Keratinocyte (primary cell): ENCODE data around the gene SNAPC1. TPM values are rescaled to one million over a fixed set of nuclear protein-coding genes. Genes with fewer than 3 reads are reported as not detected.

ENCODE experiments used
- DNase-seq: peaks from one replicate; pipeline ENCODE4 v3.0.0-alpha.2; 2011; ENCODE audit warnings: low read depth, missing footprints, low spot score
- FAIRE-seq: peaks from 2 replicates; lab custom pipeline; 2011; peaks lifted over from hg19 to GRCh38; lab: Jason Lieb, UNC
- H2AFZ ChIP-seq: 2 replicates; pipeline ENCODE4 v1.6.0; 2012; ENCODE audit warnings: low read length, control low read depth, inconsistent platforms; ENCODE audit not compliant: control insufficient read depth
- H3K27ac ChIP-seq: 2 replicates; pipeline ENCODE4 v1.5.1; 2011; ENCODE audit warnings: low read length; ENCODE audit not compliant: control insufficient read depth, insufficient read depth
- H3K27me3 ChIP-seq: 3 replicates; pipeline ENCODE4 v1.6.0; 2011; ENCODE audit warnings: low read length; ENCODE audit not compliant: control insufficient read depth, insufficient read depth; ENCODE audit errors: extremely low read depth
- H3K36me3 ChIP-seq, 2 experiments: 2 replicates in 1 of 2; 3 replicates in 1 of 2; pipeline ENCODE4 v1.5.1; 2011; ENCODE audit warnings: low read length in 2 of 2, mild to moderate bottlenecking in 1 of 2; ENCODE audit not compliant: control insufficient read depth in 2 of 2, insufficient read depth in 2 of 2; ENCODE audit errors: extremely low read depth in 1 of 2
- H3K4me1 ChIP-seq: 3 replicates; pipeline ENCODE4 v1.5.1; 2011; ENCODE audit warnings: low read length; ENCODE audit not compliant: control insufficient read depth, insufficient read depth; ENCODE audit errors: extremely low read depth
- H3K4me2 ChIP-seq: 3 replicates; pipeline ENCODE4 v1.6.0; 2011; ENCODE audit warnings: low read depth, low read length; ENCODE audit not compliant: control insufficient read depth, insufficient read depth; ENCODE audit errors: extremely low read depth
- H3K4me3 ChIP-seq, 3 experiments: fragments of 200-600 bp in 1 of 3; sonication (generic) in 1 of 3; 2 replicates in 2 of 3; 3 replicates in 1 of 3; pipeline ENCODE4 v1.5.1; 2011 to 2016; ENCODE audit warnings: low read length in 3 of 3, mild to moderate bottlenecking in 3 of 3, control low read depth in 2 of 3, inconsistent platforms in 1 of 3, low read depth in 1 of 3, mixed read lengths in 1 of 3, mixed run types in 1 of 3, moderate library complexity in 1 of 3; ENCODE audit not compliant: control insufficient read depth in 2 of 3, insufficient read depth in 2 of 3; ENCODE audit errors: extremely low read depth in 1 of 3
- H3K79me2 ChIP-seq: 2 replicates; pipeline ENCODE4 v1.6.0; 2012; ENCODE audit warnings: low read length; ENCODE audit not compliant: control insufficient read depth, insufficient read depth
- H3K9ac ChIP-seq: 3 replicates; pipeline ENCODE4 v1.6.0; 2011; ENCODE audit warnings: low read length; ENCODE audit not compliant: control insufficient read depth, insufficient read depth; ENCODE audit errors: extremely low read depth
- H3K9me1 ChIP-seq: 3 replicates; pipeline ENCODE4 v1.6.0; 2011; ENCODE audit warnings: low read length; ENCODE audit not compliant: control insufficient read depth, insufficient read depth; ENCODE audit errors: extremely low read depth
- H3K9me3 ChIP-seq: 2 replicates; pipeline ENCODE4 v1.5.1; 2012; ENCODE audit warnings: low read depth, low read length; ENCODE audit not compliant: control insufficient read depth
- H4K20me1 ChIP-seq: 3 replicates; pipeline ENCODE4 v1.6.0; 2011; ENCODE audit warnings: low read length; ENCODE audit not compliant: control insufficient read depth, insufficient read depth; ENCODE audit errors: extremely low read depth
- CTCF ChIP-seq, 3 experiments: IDR thresholded peaks in 1 of 3; conservative IDR thresholded peaks in 1 of 3; optimal IDR thresholded peaks in 1 of 3; 2 replicates in 2 of 3; 3 replicates in 1 of 3; pipeline versions ENCODE3 to v1.5.1; 2011; ENCODE audit warnings: low read length in 3 of 3, mild to moderate bottlenecking in 3 of 3, moderate library complexity in 2 of 3, control low read depth in 1 of 3, inconsistent platforms in 1 of 3; ENCODE audit not compliant: insufficient read depth in 2 of 3; ENCODE audit errors: extremely low read depth in 1 of 3
- EZH2 ChIP-seq: IDR thresholded peaks from one replicate; pipeline ENCODE4 v1.6.1; 2012; ENCODE audit warnings: inconsistent platforms, mild to moderate bottlenecking, low read length, moderate library complexity
- dilution Hi-C: fragments of 300-500 bp; cut with MboI; formaldehyde crosslinking; loops from one replicate; pipeline ENCODE4 v1.7.0; 2020; ENCODE audit warnings: low sequenced_read_pairs; ENCODE audit not compliant: extremely low pct_ligation_motif_present
- polyA plus RNA-seq, 5 experiments: library from polyadenylated mRNA; depleted of rRNA in 3 of 5; stranded (reverse) in 3 of 5; stranded (forward) in 1 of 5; unstranded in 1 of 5; fragments of >200 nt; gene quantifications; 1 replicate in 1 of 5; 2 replicates in 3 of 5; 3 replicates in 1 of 5; pipeline versions ENCODE4 v1.2.1 to v1.2.3, GENCODE V29; 2011 to 2012; ENCODE audit warnings: missing spikeins in 2 of 5, low read depth in 1 of 5, low replicate concordance in 1 of 5

Gene SNAPC1
- polyA plus RNA-seq, 1 donor (not counting 4 experiments of a cell fraction or from before 2014, with no cell fraction given) = 17.7 TPM

GRCh38 chr14:61805451-61805850 is 43.2 kb downstream of the SNAPC1 start:
- DNase-seq = no peak
- Histone ChIP-seq H3K79me2 (no peaks in the 10 kb centered on the region), H3K4me2 (no peak overlapping the region), H4K20me1 (no peaks in the 10 kb centered on the region), H3K27ac (no peak overlapping the region), H3K4me1 (no peaks in the 10 kb centered on the region), H3K4me3 (no peak overlapping the region), H3K9me3 (no peaks in the 10 kb centered on the region), H2AFZ (no peak overlapping the region), H3K9me1 (no peaks in the 10 kb centered on the region), H3K27me3 (peaks cover 5% of the 10 kb centered on the region), H3K9ac (no peak overlapping the region), H3K36me3 (no peaks in the 10 kb centered on the region)
- no peak for FAIRE-seq
- dilution Hi-C loops = no loop called here
- no peak for TF ChIP-seq EZH2
- no peak for TF ChIP-seq CTCF (optimal IDR thresholded peaks at IDR 0.05 in 1 of 3, IDR thresholded peaks at IDR 0.05 in 1 of 3, conservative IDR thresholded peaks at IDR 0.05 in 1 of 3; ENCODE audit: extremely low read depth in 1 of 3, insufficient read depth in 2 of 3, low read length in 3 of 3)

DNA sequence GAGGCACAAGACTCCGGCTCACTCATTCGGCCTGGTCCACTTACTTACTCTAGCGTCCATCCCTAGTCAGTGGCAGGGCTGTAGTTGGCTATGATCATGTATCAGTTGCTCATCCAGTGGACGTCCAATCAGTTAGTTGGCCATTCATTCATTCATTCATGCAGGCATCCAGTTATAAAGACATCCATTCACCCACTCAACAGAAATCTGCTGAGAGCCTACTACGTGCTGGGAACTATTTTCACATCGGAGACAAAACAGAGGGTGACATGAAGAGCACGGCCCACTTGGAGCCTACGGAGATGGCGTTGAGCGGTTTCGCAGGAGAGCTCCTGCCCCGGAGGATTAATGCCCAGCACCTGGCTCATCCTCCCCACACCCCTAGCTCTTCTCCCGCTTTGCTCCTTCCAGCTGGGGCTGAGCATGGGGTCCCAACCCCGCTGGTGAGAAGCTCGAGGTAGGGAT is 49.7 kb downstream of the SNAPC1 start:
- Histone ChIP-seq H3K9ac (no peak overlapping the region), H3K9me1 (no peaks in the 10 kb centered on the region), H3K27ac (no peak overlapping the region), H3K36me3 (no peaks in the 10 kb centered on the region), H3K4me1 (no peaks in the 10 kb centered on the region), H4K20me1 (no peaks in the 10 kb centered on the region), H3K27me3 (peaks cover 44% of the 10 kb centered on the region), H3K79me2 (no peaks in the 10 kb centered on the region), H2AFZ (no peak overlapping the region), H3K9me3 (no peaks in the 10 kb centered on the region), H3K4me2 (no peak overlapping the region), H3K4me3 (no peak overlapping the region)
- no peak for DNase-seq
- FAIRE-seq = no peak
- TF ChIP-seq EZH2 = peak; percentile 59
- TF ChIP-seq CTCF (optimal IDR thresholded peaks at IDR 0.05 in 1 of 3, IDR thresholded peaks at IDR 0.05 in 1 of 3, conservative IDR thresholded peaks at IDR 0.05 in 1 of 3; ENCODE audit: extremely low read depth in 1 of 3, insufficient read depth in 2 of 3, low read length in 3 of 3) = no peak
- dilution Hi-C loops = no loop called here
